HG03159 (cell line): ENCODE data around the gene ZNF143.
A peak's percentile ranks its signal among the peaks of the same experiment; 100 is the strongest.
"Not testable (repeated sequence)": the region's sequence is repeated elsewhere in the genome, so short reads cannot be mapped to it uniquely, and the experiment has no call there.

ENCODE experiments used
- ATAC-seq: cut with Tn5 transposase; IDR thresholded peaks from one replicate; pipeline ENCODE4 v1.9.1; 2021; ENCODE audit warnings: mild to moderate bottlenecking, moderate library complexity; ENCODE audit not compliant: unreplicated experiment

The ZNF143 gene

DNA sequence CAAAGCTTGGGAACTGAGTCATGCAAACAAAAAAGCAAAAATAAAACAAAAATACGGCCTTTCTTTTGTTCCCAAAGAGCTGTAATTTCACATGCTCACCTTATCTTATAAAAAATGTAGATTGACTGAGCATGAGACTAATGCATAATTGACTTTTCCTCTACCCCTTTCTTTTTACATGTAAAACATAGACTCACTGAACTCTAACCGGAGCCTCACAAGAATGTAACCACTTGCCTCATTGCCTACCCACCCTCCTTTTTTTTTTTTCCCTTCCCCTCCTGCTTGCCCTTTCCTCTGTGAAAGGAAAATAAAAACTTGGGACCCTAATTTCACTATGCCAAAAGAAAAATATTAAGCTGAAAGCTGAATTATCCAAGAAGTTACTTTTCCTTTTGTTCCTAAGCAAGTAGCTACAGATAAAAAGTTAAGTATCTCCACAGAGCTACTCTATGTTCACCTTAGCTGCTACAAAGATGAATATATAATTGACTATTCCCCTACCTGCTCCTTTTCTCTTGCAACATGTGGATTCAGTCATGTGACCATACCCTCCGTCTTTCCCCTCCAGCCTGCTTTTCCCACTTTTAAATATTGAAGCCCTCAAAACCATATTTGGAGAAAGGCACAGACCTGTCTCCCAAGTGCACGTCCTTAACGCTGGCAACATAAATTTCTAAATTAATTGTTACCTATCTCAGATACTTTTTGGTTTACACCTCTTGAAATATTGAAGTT is 73.1 kb downstream of the ZNF143 start:
- ATAC-seq, result no peak

DNA sequence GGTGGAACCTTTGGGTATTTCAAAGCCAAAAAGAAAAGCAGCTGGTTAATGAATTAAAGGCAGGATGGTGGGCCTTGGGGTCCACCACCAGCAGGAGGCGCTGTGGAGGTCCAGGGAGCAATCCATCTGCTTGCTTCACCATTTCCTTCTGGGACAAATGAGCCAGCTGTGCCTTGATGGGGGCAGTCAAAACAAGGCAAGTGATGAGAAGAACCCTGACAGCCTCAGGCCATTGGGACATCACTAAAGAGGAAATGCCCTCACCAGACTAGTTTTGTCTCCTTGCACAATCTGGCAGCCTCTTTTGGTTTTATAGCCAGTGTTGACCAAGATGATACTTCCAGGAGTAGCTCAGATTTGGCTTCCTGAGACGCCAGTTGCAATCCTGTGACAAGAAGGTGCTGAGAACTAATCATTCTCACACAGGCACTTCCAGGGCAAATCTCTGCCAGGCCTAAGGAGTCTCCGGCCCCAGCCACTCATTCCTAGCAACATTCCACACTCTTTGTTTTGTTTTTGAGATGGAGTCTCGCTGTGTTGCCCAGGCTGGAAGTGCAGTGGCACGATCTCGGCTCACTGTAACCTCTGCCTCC is 74.5 kb downstream of the ZNF143 start:
- ATAC-seq, result no peak

DNA sequence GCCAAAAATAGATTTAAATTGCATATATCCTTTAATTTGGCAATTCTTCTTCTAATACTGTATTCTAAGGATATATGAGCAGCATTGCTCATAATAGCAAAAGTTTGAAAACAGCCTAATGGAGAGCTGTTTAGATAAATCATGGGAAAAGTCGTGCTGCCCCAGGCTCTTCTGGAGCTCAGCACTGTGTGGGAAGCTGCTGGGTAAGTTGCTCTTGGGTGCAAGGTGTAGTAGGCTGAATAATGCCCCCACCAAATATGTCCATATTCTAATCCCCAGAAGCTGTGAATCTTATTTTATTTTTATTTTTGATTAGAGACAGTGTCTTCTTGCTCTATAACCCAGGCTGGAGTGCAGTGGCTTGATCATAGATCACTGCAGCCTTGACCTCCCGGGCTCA is 77.7 kb downstream of the ZNF143 start:
- no peak for ATAC-seq

DNA sequence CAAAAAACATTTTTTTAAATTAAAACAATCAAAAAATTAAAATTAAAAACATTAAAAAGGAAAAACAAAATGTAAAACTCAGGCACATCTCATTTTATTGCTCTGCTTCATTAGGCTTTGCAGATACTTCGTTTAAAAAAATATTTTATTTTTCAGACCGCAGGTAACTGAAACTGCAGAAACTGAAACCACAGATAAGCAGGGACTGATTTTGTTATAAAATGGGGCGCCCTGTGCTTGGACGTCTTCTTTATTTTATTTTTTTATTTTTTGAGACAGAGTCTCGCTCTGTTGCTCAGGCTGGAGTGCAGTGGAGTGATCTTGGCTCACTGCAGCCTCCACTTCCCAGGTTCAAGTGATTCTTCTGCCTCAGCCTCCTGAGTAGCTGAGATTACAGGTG is 88.4 kb downstream of the ZNF143 start:
- not testable (repeated sequence) for ATAC-seq

DNA sequence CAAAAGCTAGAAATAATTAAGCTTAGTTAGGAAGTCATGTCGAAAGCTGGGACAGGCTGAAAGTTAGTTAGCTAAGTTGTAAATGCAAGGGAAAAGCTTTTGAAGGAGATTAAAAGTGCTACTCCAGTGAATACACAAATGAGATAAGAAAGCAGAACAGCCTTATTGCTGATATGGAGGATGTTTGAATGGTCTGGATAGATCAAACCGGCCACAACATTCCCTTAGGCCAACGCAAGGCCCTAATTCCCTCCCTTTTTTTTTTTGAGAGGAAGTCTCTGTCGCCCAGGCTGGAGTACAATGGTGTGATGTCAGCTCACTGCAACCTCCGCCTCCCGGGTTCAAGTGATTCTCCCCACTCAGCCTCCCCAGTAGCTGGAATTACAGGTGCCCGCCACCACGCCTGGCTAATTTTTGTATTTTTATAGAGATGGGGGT is 89.4 kb downstream of the ZNF143 start:
- ATAC-seq, result no peak

DNA sequence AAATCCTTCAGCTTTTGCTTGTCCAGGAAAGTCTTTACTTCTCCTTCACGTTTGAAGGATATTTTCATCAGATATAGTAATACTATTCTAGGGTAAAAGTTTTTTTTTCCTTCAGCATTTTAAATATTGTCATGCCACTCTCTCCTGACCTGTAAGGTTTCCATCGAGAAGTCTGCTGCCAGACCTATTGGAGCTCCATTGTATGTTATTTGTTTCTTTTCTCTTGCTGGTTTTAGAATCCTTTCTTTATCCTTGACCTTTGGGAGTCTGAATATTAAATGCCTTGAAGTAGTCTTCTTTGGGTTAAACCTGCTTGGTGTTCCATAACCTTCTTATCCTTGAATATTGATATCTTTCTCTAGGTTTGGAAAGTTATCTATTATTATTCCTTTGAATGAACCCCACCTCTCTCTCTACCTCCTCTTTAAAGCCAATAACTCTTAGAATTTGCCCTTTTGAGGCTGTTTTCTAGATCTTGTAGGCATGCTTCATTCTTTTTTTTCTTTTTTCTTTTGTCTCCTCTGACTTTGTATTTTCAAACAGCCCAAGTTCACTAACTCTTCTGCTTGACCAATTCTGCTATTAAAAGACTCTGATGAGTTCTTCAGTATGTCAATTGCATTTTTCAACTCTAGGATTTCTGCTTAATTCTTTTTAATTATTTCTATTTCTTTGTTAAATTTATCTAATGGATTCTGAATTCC is 100.6 kb downstream of the ZNF143 start:
- ATAC-seq, result no peak

DNA sequence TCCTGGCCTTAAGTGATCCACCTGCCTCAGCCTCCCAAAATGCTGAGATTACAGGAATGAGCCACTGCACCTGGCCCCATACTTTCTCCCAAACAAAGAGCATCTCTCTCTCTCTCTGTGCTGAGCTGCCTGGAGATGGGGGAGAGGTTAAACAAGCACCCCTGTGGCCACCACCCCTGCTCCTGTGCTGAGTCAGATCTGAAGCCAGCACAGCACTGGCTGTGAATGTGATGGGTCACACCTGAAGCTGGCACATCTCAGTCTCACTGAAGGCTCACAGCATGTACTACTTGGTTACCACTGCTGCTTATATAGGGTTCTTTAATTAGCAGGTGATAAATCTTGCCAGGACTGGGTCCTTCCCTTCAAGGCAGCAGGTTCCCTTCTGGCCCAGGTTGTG is 101.9 kb downstream of the ZNF143 start:
- no peak for ATAC-seq

DNA sequence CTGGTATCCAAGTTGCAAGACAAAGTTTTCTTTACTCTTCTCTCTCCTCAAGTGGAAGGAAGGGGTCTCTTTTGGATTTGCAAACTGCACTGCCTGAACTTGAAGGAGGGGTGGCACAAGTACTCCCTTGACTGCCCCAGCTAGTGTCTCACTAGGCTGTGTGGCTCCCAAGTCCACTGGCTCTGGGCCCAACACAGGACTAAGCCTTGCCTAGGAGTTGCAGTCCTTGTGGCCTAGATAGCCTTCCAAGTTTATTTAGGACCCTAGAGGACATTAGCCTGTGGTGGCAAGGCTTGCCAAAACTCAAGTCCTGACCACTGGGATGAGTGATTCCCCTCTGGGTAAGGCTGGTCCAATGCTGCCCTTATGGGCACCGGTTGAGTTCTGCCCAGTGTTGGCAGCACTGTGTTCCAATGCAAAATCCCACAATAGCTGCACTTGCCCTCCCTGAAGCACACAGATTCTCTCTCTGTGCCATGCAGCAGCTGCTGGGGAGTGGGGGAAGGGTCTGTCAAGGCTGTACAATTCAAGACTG is 102.5 kb downstream of the ZNF143 start:
- ATAC-seq, result no peak

DNA sequence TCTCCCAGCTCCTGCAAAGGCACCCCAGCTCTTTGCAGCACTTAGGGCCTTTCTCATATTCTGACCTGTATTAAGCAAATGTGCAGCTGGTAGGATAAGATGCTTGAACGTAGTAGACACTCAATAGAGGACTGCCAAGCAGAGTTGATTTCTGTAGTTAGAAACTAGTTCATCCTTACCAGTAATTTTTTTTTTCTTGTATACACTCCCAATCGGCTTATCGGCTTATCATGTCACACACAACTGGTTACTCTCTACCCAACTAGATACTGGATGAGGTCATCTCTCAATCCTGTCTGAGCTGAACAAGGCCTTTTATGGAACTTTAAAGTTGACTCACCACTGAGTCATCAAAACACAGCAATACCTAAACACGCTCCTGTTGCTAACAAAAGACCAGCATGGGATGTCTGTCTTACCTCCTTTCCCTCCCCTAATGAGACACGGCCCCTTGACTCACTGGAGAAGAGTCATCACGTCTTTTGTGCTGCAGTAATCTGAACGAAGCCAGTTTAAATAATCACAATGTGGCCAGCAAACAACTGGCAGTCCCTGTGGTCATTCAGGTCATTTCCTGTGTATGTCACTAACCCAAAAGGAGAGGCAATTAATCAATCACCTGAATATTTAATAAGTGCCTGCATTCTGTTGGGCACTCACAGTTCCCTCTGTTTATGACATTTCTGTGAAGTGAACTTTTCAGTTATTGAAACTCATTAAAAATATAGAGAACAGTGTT is 105.2 kb downstream of the ZNF143 start:
- peak; percentile 79 for ATAC-seq

DNA sequence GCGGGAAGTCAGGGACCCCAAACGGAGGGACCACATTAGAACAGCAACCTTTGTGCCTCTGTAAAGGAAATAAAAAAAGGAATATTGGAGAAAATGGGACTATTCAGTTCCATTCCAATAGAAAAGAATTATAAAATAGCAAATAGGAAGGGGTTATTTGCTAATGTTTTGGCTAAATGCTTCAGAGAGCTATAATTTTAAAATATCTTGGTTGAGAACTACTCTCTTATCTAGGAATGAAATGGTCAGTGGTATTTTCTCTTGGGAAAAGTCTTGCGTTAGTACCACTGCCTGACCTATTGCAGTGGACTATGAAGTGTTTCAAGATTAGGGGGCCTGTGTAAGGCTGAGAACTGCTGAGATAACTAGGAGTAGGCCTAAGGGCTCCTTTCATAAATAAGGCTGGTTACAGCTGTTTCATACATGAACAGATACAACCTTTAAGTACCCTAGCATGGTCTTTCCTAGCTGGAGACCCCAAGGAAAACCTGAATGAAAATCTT is 105.8 kb downstream of the ZNF143 start:
- no peak for ATAC-seq

DNA sequence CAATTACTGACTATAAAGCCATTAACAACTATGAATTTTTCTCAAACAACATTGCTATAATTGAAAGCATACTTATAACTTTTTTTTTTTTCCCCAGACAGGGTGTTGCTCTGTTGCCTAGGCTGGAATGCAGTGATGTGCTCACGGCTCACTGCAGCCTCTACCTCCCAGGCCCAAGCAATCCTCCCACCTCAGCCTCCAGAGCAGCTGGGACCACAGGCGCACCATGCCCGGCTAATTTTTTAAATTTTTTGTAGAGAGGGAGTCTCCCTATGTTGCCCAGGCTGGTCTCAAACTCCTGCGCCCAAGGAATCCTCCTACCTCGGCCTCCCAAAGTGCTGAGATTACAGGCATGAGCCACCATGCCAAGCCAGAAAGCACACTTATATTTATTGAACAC is 106.6 kb downstream of the ZNF143 start:
- ATAC-seq, result no peak

DNA sequence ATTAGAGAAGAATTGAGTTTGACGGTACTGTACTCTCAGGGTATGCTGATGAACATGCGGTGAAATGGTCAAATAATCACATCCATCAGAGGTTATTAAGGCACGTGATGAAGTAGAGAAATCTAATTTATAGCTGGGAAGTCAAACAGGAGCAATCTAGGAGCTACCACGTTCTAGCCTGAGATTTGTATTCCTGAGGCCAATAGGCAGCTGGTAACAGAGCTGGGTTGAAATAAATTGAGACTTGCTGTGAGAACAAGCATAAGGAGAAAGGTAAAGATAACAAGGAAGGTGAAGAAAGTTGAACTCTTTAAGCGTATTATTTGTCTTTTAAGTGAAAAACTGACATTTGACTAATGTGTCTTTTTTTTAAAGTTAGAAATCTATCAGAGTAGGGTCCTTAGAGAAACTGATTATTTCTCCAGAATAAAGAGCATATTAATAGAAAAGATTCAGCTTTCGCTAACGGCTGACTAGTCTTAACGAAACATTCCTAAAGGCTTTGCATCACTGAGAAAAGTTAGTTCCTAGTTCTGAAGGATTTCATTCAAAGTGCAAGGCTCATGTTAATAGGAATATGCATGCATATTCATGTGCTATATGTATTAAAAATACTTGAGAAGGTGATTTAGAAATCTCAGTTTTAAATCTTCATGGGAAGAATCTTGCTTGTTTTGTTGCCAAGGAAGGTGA is 107.5 kb downstream of the ZNF143 start:
- no peak for ATAC-seq

DNA sequence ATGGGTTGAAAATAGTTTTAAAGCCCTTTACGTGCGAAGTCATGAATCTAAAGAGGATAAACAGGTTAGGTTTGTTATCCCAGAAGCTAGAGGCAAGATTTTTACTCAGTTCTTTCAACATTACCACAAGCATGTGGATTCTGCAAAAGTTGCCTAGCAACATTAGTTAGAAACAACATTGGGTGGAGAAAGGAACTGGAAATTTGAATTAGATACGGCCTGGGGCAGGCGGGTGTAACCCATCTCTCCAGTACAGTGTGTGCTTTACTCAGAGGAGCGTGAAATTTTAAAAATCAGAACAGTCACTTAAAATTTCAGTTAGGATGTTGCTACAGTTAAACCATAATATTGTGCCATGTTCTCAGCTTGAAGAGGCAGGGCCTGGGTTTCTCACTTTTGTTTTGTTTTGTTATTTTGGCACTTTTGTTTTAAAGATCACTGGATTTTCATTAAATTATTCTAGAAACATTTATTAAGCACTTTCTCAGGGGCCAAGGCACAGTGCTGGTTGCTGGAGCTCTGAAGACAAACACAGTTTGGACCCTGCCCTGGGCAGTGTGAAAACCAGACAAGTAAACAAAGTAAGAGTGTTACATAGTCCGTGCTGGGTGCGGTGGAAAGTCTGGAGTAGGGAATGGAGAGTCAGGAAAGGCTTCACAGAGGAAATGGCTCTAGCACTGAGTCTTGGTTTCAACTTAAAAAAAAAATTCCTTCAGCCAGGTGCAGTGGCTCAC is 108.2 kb downstream of the ZNF143 start:
- ATAC-seq, result no peak

DNA sequence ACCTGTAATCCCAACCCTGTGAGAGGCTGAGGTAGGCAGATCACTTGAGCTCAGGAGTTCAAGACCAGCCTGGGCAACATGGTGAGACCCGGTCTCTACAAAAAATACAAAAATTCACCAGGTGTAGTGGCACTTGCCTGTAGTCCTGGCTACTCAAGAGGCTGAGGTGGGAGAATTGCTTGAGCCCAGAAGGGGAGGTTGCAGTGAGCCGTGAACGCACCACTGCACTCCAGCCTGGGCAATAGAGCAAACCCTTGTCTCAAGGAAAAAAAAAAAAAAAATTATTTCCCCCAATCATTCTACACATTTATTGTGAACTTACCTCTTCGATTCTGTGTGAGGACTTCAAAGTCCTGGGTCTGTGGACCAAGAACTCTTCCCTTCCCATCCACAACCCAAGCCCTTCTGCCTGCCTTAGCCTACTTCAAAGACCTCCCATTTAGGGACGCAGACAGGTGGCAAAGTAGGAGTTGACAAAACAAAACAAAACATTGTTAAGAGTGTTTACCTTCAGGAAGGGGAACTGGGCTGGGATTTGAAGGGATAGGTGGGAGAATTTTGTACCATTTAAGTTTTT is 108.9 kb downstream of the ZNF143 start:
- ATAC-seq, result no peak

DNA sequence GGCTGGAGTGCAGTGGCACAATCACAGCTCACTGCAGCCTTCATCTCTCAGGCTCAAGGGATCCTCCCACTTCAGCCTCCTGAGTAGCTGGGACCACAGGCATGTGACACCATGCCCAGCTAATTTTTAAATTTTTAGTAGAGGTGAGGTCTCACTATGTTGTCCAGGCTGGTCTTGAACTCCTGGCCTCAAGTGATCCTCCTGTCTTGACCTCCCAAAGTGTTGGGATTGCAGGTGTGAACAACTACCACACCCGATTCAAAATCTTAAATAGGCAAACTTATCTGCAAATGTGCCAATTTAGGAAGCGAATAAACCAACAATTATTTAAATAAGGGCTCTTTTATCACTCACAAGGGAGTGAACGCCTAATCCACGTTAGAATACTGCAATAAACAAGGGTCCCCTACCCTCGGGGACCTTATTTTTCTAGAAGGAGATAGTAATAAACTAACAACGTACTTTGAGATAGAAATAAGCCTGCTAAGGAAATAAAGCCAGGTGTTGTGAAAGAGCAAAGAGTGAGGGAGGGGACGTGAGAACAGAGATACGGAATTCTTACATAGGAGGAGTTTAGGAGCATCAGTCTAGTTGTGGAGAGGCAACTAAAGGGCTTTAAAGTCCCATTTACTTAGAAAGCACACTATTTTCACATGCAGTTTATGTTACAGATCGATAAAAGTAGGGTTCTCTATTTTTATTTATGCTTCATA is 109.7 kb downstream of the ZNF143 start:
- no peak for ATAC-seq

DNA sequence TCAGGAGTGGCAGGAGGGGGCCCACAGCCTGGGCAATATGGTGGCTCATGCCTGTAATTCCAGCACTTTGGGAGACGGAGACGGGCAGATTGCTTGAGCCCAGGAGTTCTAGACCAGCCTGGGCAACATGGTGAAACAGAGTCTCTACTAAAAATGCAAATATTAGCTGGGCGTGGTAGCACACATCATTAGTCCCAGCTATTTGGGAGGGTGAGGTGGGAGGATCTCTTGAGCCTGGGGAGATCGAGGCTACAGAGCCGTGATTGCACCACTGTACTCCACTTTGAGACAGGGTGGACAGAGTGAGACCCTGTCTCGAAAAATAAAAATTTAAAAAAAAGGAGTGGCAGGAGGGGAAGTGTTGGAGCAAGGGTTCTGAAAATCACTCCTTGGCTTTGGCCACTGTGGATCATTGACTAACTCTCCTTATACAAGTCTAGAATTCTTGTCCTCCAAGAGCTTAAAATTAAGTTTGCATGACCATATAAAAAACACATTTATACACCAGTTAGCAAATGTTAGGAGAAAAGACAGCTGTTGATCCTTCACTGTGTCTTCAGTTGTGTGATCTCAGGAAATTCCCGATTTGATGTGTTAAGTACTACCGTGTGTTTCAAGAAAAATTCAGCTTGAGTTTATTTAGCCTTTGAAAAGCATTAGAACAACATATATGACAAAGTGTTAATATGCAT is 110.4 kb downstream of the ZNF143 start:
- ATAC-seq, result no peak

DNA sequence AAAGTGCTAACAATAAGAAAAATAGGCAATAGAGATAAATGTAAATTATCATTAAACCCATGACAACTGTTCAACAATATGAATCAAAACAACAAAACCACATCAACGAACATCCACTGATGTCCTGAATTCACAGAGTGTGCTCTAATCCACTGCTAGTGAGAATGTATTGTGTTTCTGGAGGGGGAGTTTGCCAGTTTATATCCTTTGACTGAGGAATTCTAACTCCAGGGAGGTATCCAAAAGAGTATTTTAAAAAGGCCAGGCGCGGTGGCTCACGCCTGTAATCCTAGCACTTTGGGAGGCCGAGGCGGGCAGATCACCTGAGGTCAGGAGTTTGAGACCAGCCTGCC is 110.9 kb downstream of the ZNF143 start:
- no peak for ATAC-seq

DNA sequence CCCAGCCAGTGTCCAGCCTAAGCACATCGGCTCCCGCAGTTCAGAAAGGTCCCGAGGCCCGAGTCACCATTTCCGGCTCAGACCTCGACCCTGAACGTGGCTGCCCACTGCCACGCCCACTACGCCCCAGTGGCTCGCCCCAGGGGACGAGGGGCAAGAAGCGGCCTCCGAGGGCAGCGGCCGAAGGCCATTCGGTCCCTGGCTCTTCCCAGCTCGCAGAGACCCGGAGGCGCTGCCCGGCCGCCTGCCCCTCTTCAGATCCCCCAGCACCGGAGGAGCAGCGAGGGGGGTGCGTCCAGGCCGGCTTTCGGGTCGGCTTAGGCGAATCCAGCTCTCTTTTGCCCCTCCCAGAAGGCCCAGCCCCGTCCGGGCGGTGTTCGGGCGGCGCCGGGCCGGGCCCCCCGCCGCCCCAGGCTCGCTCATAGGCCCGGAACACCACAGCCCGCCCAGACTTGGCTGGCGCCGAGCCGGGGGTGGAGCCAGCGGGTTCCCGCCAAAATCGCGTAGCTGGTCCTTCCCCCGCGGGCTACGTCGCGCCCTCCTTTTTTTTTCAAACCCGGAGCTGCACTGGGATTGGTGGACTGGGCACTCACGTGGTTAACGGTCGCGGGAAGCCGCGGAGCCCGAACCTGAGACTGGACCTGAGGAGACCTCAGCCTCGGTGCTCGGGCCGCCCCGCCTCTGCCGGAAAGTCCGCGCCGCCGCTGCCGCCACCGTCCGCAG is 112.4 kb downstream of the ZNF143 start, which contains the start of gene WEE1:
Gene WEE1 (plus strand): TSS at position 619 of the 723 bp plus-strand sequence. CDS start 264 bp downstream, outside the sequence.
- peak; percentile 83 for ATAC-seq
